ENCODE measurements around the gene CXADR. TPM values are rescaled to one million over a fixed set of nuclear protein-coding genes. Genes with fewer than 3 reads are reported as not detected.

The CXADR gene
- total and polyA plus RNA-seq, 7 donors = 1.5 to 14.5 (median 2.5) TPM

- 93 to 95% methylated on average over 6 of the region's 6 CpGs for WGBS, 2 donors
- no peak overlapping the region for H3K4me3 ChIP-seq
- no peak overlapping the region for H3K27ac ChIP-seq
- no peak for DNase-seq
- H3K9me3 ChIP-seq = no peaks in the 10 kb centered on the region
- no peaks in the 10 kb centered on the region for H3K36me3 ChIP-seq
- H3K27me3 ChIP-seq = no peaks in the 10 kb centered on the region
- no peak for TF ChIP-seq POLR2A (IDR thresholded peaks at IDR 0.05)
- TF ChIP-seq POLR2AphosphoS5 (IDR thresholded peaks at IDR 0.05) = no peak
- no peak for TF ChIP-seq CTCF (IDR thresholded peaks at IDR 0.05)
- TF ChIP-seq EP300 (IDR thresholded peaks at IDR 0.05) = no peak
- intact Hi-C loops (cut with DNase I) = no loop called here
- no peaks in the 10 kb centered on the region for H3K4me1 ChIP-seq
Measured at GRCh38 chr21:17524635-17525034, 11.8 kb downstream of the CXADR start.

- Histone ChIP-seq H3K4me1 (no peaks in the 10 kb centered on the region), H3K27me3 (no peaks in the 10 kb centered on the region), H3K27ac (no peak overlapping the region), H3K36me3 (no peaks in the 10 kb centered on the region), H3K9me3 (no peaks in the 10 kb centered on the region), H3K4me3 (no peak overlapping the region)
- intact Hi-C loops (cut with DNase I) = no loop called here
- 71 to 75% methylated on average over 3 of the region's 3 CpGs for WGBS, 2 donors
- no peak for DNase-seq
- TF ChIP-seq CTCF (IDR thresholded peaks at IDR 0.05) (no peak), POLR2A (IDR thresholded peaks at IDR 0.05) (no peak), EP300 (IDR thresholded peaks at IDR 0.05) (no peak), POLR2AphosphoS5 (IDR thresholded peaks at IDR 0.05) (no peak)
Measured at GRCh38 chr21:17526776-17527175, 13.9 kb downstream of the CXADR start.

- H3K4me3 ChIP-seq = no peak overlapping the region
- TF ChIP-seq CTCF (IDR thresholded peaks at IDR 0.05) (no peak), POLR2AphosphoS5 (IDR thresholded peaks at IDR 0.05) (no peak), POLR2A (IDR thresholded peaks at IDR 0.05) (no peak), EP300 (IDR thresholded peaks at IDR 0.05) (no peak)
- 48 to 58% methylated on average over 2 of the region's 2 CpGs for WGBS, 2 donors
- intact Hi-C loops (cut with DNase I) = no loop called here
- H3K27me3 ChIP-seq = no peaks in the 10 kb centered on the region
- no peak overlapping the region for H3K27ac ChIP-seq
- H3K36me3 ChIP-seq = no peaks in the 10 kb centered on the region
- no peak for DNase-seq
- no peaks in the 10 kb centered on the region for H3K4me1 ChIP-seq
- H3K9me3 ChIP-seq = no peaks in the 10 kb centered on the region
Measured at GRCh38 chr21:17527240-17527639, 14.4 kb downstream of the CXADR start.

GRCh38 chr21:17527711-17528110, 14.9 kb downstream of the CXADR start:
- intact Hi-C loops (cut with DNase I) = no loop called here
- H3K27me3 ChIP-seq = no peaks in the 10 kb centered on the region
- no peaks in the 10 kb centered on the region for H3K4me1 ChIP-seq
- no peak for DNase-seq
- no peak overlapping the region for H3K27ac ChIP-seq
- no peak for TF ChIP-seq CTCF (IDR thresholded peaks at IDR 0.05)
- no peak for TF ChIP-seq POLR2AphosphoS5 (IDR thresholded peaks at IDR 0.05)
- TF ChIP-seq POLR2A (IDR thresholded peaks at IDR 0.05) = no peak
- no peak for TF ChIP-seq EP300 (IDR thresholded peaks at IDR 0.05)
- no peaks in the 10 kb centered on the region for H3K36me3 ChIP-seq
- no peak overlapping the region for H3K4me3 ChIP-seq
- H3K9me3 ChIP-seq = no peaks in the 10 kb centered on the region
- 87 to 89% methylated on average over 5 of the region's 5 CpGs for WGBS, 2 donors

- no peaks in the 10 kb centered on the region for H3K9me3 ChIP-seq
- WGBS, 2 donors = 76 to 92% methylated on average over 5 of the region's 5 CpGs
- no peak overlapping the region for H3K27ac ChIP-seq
- H3K27me3 ChIP-seq = no peaks in the 10 kb centered on the region
- intact Hi-C loops (cut with DNase I) = no loop called here
- TF ChIP-seq CTCF (IDR thresholded peaks at IDR 0.05) = no peak
- TF ChIP-seq EP300 (IDR thresholded peaks at IDR 0.05) = no peak
- no peak for TF ChIP-seq POLR2AphosphoS5 (IDR thresholded peaks at IDR 0.05)
- TF ChIP-seq POLR2A (IDR thresholded peaks at IDR 0.05) = no peak
- H3K4me1 ChIP-seq = no peaks in the 10 kb centered on the region
- no peaks in the 10 kb centered on the region for H3K36me3 ChIP-seq
- H3K4me3 ChIP-seq = no peak overlapping the region
- no peak for DNase-seq
Measured at GRCh38 chr21:17529648-17530047, 16.8 kb downstream of the CXADR start.

Measured in sigmoid colon (tissue), 7 donors.